GM21390 (cell line): ENCODE data around the gene SEC22A.
A peak's percentile ranks its signal among the peaks of the same experiment; 100 is the strongest.

Source experiments
- ATAC-seq: cut with Tn5 transposase; IDR thresholded peaks from one replicate; pipeline ENCODE4 v1.9.1; 2021; ENCODE audit not compliant: unreplicated experiment

The SEC22A gene

GRCh38 chr3:123201557-123202427 lies at the start of gene SEC22A:
TSS of gene SEC22A (plus strand) at chr3:123201943. CDS start at chr3:123209218, 7,275 bp downstream.
- peak; percentile 98 for ATAC-seq

GRCh38 chr3:123152687-123153086 lies 49.1 kb upstream of the SEC22A start:
- ATAC-seq = no peak

GRCh38 chr3:123153125-123154019 lies 48.4 kb upstream of the SEC22A start:
- ATAC-seq = peak; percentile 69

- ATAC-seq = no peak
Measured at GRCh38 chr3:123154020-123154985, 47.4 kb upstream of the SEC22A start.

- no peak for ATAC-seq
Measured at GRCh38 chr3:123155471-123156011, 46.2 kb upstream of the SEC22A start.

- no peak for ATAC-seq
Measured at GRCh38 chr3:123156276-123156995, 45.3 kb upstream of the SEC22A start.

- no peak for ATAC-seq
Measured at GRCh38 chr3:123157209-123157597, 44.5 kb upstream of the SEC22A start.

- no peak for ATAC-seq
Measured at GRCh38 chr3:123157598-123158287, 44.0 kb upstream of the SEC22A start.

GRCh38 chr3:123158330-123158729 lies 43.4 kb upstream of the SEC22A start:
- no peak for ATAC-seq

GRCh38 chr3:123158899-123159390 lies 42.8 kb upstream of the SEC22A start:
- ATAC-seq = no peak

GRCh38 chr3:123159926-123160635 lies 41.7 kb upstream of the SEC22A start:
- ATAC-seq = no peak

- no peak for ATAC-seq
Measured at GRCh38 chr3:123161167-123161566, 40.6 kb upstream of the SEC22A start.

- ATAC-seq = no peak
Measured at GRCh38 chr3:123163141-123163540, 38.6 kb upstream of the SEC22A start.

GRCh38 chr3:123165163-123165562 lies 36.6 kb upstream of the SEC22A start:
- ATAC-seq = no peak

- ATAC-seq = no peak
Measured at GRCh38 chr3:123167686-123168085, 34.1 kb upstream of the SEC22A start.

GRCh38 chr3:123168122-123168521 lies 33.6 kb upstream of the SEC22A start:
- ATAC-seq = no peak

GRCh38 chr3:123168605-123169004 lies 33.1 kb upstream of the SEC22A start:
- ATAC-seq = no peak

GRCh38 chr3:123169492-123169929 lies 32.2 kb upstream of the SEC22A start:
- ATAC-seq = no peak
